Activated CD4-positive, alpha-beta T cell treated with anti-CD3 and anti-CD28 coated beads, Interleukin-2, amount 10 ng/mL, durations not matched to agents 7 days and 5 days (primary cell): ENCODE measurements around the gene SYVN1. TPM values are rescaled to one million over a fixed set of nuclear protein-coding genes. Genes with fewer than 3 reads are reported as not detected.

Experiments used
- CTCF ChIA-PET: fragments of 350-600 bp; sonication (Branson Sonifier 250); formaldehyde crosslinking; loops from one replicate; lab custom pipeline; 2021; ENCODE audit warnings: antibody characterized with exemption; lab: Charles Lee
- POLR2A ChIA-PET: fragments of 350-600 bp; sonication (Branson Sonifier 250); formaldehyde crosslinking; loops from one replicate; lab custom pipeline; 2021; ENCODE audit warnings: antibody characterized with exemption; lab: Charles Lee
- DNase-seq: peaks from one replicate; pipeline ENCODE4 v3.0.0-alpha.2; 2020
- H3K27ac Mint-ChIP-seq: one replicate; pipeline ENCODE4 v1.8.0; 2021; ENCODE audit warnings: mild to moderate bottlenecking, moderate library complexity, mixed read lengths
- H3K27me3 Mint-ChIP-seq: one replicate; pipeline ENCODE4 v1.8.0; 2021; ENCODE audit warnings: mixed read lengths
- H3K36me3 Mint-ChIP-seq: one replicate; pipeline ENCODE4 v1.8.0; 2021; ENCODE audit warnings: low read depth, mixed read lengths
- H3K4me1 Mint-ChIP-seq: one replicate; pipeline ENCODE4 v1.8.0; 2021; ENCODE audit warnings: mixed read lengths
- H3K4me3 Mint-ChIP-seq: one replicate; pipeline ENCODE4 v1.8.0; 2021; ENCODE audit warnings: mild to moderate bottlenecking, moderate library complexity, mixed read lengths
- H3K9me3 Mint-ChIP-seq: one replicate; pipeline ENCODE4 v1.8.0; 2021; ENCODE audit warnings: mixed read lengths
- total RNA-seq, 2 experiments: library from RNA; stranded (reverse); gene quantifications; one replicate each; pipeline ENCODE4 v1.2.3, GENCODE V29; 2021

SYVN1 gene
- total RNA-seq, 2 experiments from 2014 or later, result 40.5 to 42.2 TPM

DNA sequence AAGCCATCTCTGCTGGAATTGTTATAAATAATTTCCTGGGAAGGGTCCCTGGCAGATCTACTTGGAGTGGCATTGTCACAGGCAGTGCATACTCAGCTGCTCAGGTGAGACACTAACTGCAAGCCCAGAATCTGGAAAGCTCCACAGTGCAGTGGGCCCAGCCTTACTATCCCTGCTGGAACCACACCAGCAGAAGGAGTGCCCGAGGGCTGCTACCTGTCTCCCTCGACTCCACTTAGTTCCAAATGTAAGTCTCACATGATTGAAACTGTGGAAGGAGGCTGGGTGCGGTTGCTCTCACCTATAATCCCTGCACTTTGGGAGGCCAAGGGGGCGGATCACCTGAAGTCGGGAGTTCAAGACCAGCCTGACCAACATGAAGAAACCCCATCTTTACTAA, 14.3 kb upstream of the SYVN1 start:
- H3K27me3 Mint-ChIP-seq, result peaks cover 23% of the 10 kb centered on the region
- POLR2A ChIA-PET, result no interaction called here
- H3K9me3 Mint-ChIP-seq, result no peaks in the 10 kb centered on the region
- H3K4me3 Mint-ChIP-seq, result no peak overlapping the region
- H3K4me1 Mint-ChIP-seq, result peaks cover 18% of the 10 kb centered on the region
- no peaks in the 10 kb centered on the region for H3K36me3 Mint-ChIP-seq
- no peak overlapping the region for H3K27ac Mint-ChIP-seq
- DNase-seq, result no peak
- CTCF ChIA-PET, result interaction anchor here (0.8 to 2.7 kb wide), 3 partner anchors 13 to 209 kb away, joined by 4 to 12 read pairs (median 6); partner anchors contain the start of gene SYVN1

DNA sequence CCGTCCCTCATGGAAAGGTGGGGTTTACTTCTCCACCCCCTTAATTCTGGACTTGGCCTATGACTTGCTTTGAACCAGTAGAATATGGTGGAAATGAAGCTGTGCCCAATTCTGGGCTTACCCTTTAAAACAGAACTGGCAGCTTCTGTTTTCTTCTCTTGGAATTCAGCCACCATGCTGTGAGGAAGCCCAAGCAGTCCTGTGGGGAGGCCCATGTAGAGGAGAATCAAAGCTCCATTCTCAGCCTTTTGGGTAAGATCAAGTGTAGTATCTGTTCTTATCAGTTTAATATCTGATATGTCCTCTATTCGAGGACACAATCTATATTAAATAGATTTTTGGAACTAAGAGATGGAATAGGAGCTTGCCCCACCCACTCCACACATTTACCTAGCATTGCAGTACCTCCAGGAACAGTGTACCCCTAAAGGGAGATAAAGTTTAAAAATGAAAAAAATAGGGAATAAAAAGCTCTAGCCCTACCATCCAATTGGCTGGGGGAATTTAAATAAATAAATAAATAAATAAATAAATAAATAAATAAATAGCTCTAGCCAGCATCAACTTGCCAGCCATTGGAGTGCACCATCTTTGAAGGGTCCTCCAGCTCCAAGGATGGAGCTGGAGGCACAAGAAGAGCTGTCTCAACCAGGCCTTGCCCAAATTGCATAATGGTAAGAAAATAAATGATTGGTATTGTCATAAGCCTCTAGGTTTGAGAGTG, 13.2 kb upstream of the SYVN1 start:
- H3K9me3 Mint-ChIP-seq, result no peaks in the 10 kb centered on the region
- no peak overlapping the region for H3K4me3 Mint-ChIP-seq
- H3K36me3 Mint-ChIP-seq, result no peaks in the 10 kb centered on the region
- H3K4me1 Mint-ChIP-seq, result peaks cover 14% of the 10 kb centered on the region
- POLR2A ChIA-PET, result no interaction called here
- H3K27me3 Mint-ChIP-seq, result peaks cover 17% of the 10 kb centered on the region
- H3K27ac Mint-ChIP-seq, result no peak overlapping the region
- CTCF ChIA-PET, result interaction anchor here (0.6 to 2.7 kb wide), 3 partner anchors 12 to 294 kb away, joined by 5 to 12 read pairs (median 6); partner anchors contain the start of gene SYVN1
- DNase-seq, result no peak

DNA sequence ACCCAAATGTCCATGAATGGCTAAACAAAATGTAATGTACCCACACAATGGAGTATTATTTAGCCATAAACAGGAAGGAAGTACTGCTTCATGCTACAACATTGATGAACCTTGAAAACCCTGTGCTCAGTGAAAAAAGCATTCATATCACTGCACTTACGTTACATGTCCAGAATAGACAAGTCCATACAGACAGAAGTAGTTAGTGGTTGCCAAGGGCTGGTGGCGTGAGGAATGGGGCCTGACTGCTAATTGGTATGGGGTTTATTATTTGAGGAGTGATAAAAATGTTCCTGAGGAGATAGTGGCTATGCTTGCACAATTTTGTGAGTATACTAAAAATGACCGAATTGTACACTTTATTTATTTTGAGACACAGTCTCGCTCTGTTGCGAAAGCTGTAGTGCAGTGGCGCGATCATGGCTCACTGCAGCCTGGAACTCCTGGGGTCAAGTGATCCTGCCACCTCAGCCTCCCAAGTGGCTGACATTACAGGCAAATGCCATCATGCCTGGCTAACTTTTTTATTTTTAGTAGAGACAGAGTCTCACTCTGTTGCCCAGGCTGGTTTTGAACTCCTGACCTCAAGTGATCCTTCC, 7.7 kb upstream of the SYVN1 start:
- CTCF ChIA-PET, result no interaction called here

DNA sequence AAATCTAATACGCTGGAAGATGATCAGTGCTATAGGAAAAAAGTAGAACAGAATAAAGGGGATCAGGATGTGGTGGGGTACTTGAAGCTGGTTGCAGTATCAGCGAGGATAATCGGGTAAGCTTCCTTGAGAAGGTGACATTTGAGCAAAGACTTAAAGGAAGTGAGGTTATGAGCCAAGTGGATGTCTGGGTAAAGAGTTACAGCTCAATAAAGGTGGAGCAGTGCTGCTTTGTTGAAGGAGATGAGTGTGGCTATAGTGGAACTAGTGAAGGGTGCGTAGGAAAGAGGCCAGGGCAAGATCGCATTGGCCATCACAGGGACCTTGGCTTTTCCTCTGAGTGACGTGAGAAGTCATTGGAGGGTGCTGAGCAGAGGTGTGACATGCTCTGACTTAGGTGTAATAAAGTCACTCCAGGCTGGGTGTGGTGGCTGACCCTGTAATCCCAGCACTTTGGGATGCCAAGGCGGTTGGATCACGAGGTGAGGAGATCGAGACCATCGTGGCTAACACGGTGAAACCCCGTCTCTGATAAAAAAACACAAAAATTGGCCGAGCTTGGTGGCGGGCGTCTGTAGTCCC, 2.3 kb upstream of the SYVN1 start:
- Mint-ChIP-seq H3K27me3 (peaks cover 13% of the 10 kb centered on the region), H3K4me3 (peak overlapping the region; percentile 56), H3K27ac (peak overlapping the region; percentile 84), H3K36me3 (peaks cover 10% of the 10 kb centered on the region), H3K9me3 (no peaks in the 10 kb centered on the region), H3K4me1 (peaks cover 27% of the 10 kb centered on the region)
- ChIA-PET POLR2A (no interaction called here), CTCF (interaction anchor here (0.9 to 3.2 kb wide), 5 partner anchors 11 to 122 kb away, joined by 3 to 12 read pairs (median 4); partner anchors contain the start of genes ARL2 and ZNHIT2)
- DNase-seq, result no peak

More for the DNA sequence above, 7.7 kb upstream of the SYVN1 start:
- Mint-ChIP-seq H3K36me3 (no peaks in the 10 kb centered on the region), H3K4me1 (no peaks in the 10 kb centered on the region), H3K27ac (no peak overlapping the region), H3K9me3 (no peaks in the 10 kb centered on the region), H3K4me3 (no peak overlapping the region), H3K27me3 (peaks cover 31% of the 10 kb centered on the region)
- no peak for DNase-seq
- POLR2A ChIA-PET, result no interaction called here

DNA sequence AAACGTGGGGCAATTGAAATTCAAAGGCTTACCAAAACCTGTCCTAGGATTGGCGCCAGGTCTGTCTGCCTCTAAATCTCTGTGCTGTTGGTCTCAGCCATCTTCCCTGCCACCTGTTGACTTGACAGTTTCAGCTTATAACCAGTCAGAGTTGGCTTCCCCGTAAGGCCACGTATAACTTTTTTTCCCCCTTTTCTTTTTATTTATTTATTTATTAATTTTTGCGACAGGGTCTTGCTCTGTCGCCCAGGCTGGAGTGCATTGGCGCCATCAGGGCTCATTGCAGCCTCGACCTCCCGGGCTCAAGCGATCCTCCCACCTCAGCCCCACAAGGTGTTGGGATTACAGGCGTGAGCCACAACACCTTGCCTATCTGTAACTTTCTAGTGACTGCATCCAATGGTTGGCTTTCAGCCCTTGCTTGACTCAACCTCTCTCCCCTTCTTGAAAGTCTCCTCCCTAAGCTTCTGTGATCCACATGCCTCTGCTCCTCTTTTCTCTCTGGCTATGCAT, 1.4 kb upstream of the SYVN1 start:
- POLR2A ChIA-PET, result interaction anchor here (0.9 kb wide), 1 partner anchor 211 kb away, joined by 3 read pairs; the partner anchor contains the start of gene PPP2R5B
- no peak for DNase-seq
- Mint-ChIP-seq H3K27me3 (peaks cover 6% of the 10 kb centered on the region), H3K4me3 (peak overlapping the region; percentile 99), H3K36me3 (peaks cover 12% of the 10 kb centered on the region), H3K27ac (peak overlapping the region; percentile 99), H3K4me1 (peaks cover 27% of the 10 kb centered on the region), H3K9me3 (no peaks in the 10 kb centered on the region)
- CTCF ChIA-PET, result interaction anchor here (0.7 to 3.2 kb wide), 10 partner anchors 12 to 123 kb away, joined by 3 to 12 read pairs (median 3); partner anchors contain the start of genes ARL2 and ZNHIT2

DNA sequence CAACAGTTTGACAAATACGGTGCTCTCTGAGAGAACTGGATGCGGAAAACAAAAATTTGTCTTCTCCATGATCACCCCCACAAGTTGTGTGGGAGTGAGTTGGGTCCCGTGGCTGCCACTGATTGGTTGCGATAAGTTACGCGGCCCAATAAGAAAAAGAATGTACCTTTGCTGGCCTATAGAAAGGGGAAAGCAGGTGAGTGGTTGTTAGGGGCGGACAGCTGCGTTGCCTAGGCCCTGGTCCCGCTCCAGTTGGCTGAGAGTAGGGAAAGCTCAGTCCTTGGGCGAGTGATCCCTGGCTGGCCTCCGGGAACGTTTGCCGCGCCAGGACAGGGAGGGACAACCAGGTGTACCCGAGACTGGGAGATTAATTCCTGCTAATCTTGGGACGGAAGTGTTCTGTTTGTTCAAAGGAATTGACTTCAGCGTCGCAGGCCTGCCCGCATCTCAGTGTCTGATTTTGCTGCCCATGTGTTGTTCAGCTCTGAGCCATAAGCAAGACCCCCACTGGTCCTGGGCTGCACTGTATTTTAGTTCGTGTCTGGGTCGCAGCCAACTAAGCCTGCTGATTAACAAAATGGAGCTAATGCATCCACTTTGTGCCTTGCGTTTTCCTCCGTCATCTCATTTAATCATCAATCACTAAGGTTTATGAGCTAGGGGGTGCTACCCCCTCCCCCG, 773 bp upstream of the SYVN1 start:
- ChIA-PET POLR2A (interaction anchor here (0.6 to 1.1 kb wide), 3 partner anchors 13 to 322 kb away, joined by 3 to 5 read pairs (median 4); partner anchors contain the start of genes FAU, MRPL49 and PPP2R5B), CTCF (interaction anchor here (0.6 to 3.2 kb wide), 11 partner anchors 13 to 1088 kb away, joined by 3 to 12 read pairs (median 3); partner anchors contain the start of gene ARL2)
- no peaks in the 10 kb centered on the region for H3K9me3 Mint-ChIP-seq
- peak overlapping the region; percentile 99 for H3K4me3 Mint-ChIP-seq
- peaks cover 3% of the 10 kb centered on the region for H3K27me3 Mint-ChIP-seq
- DNase-seq, result peak; percentile 91
- peak overlapping the region; percentile 99 for H3K27ac Mint-ChIP-seq
- H3K36me3 Mint-ChIP-seq, result peaks cover 14% of the 10 kb centered on the region
- peaks cover 27% of the 10 kb centered on the region for H3K4me1 Mint-ChIP-seq

DNA sequence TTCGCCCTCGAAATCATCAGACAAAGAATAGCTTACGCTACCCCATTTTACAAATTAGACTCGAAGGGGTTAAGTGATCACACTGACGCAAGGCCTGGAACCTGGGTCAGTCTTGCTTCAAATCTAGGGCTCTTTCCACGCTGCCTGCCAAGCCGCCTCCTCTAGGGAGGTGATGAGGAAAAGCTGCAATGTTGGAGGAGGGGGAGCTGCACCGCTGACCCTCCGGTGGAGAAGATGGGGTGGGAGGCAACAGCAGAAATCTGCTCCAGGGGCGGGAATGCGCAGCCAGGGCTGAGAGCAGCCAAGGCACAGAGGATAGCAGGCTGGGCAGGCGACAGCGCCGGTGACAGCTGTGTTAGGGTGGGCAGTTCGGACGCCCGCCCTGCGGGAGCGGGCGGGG, 595 bp downstream of the SYVN1 start:
- H3K9me3 Mint-ChIP-seq, result no peaks in the 10 kb centered on the region
- ChIA-PET CTCF (interaction anchor here (0.8 kb wide), 1 partner anchor 13 kb away, joined by 3 read pairs; no protein-coding TSS in a partner anchor), POLR2A (no interaction called here)
- peak overlapping the region; percentile 99 for H3K4me3 Mint-ChIP-seq
- H3K36me3 Mint-ChIP-seq, result peaks cover 14% of the 10 kb centered on the region
- peak overlapping the region; percentile 99 for H3K27ac Mint-ChIP-seq
- H3K4me1 Mint-ChIP-seq, result peaks cover 27% of the 10 kb centered on the region
- DNase-seq, result no peak
- no peaks in the 10 kb centered on the region for H3K27me3 Mint-ChIP-seq

DNA sequence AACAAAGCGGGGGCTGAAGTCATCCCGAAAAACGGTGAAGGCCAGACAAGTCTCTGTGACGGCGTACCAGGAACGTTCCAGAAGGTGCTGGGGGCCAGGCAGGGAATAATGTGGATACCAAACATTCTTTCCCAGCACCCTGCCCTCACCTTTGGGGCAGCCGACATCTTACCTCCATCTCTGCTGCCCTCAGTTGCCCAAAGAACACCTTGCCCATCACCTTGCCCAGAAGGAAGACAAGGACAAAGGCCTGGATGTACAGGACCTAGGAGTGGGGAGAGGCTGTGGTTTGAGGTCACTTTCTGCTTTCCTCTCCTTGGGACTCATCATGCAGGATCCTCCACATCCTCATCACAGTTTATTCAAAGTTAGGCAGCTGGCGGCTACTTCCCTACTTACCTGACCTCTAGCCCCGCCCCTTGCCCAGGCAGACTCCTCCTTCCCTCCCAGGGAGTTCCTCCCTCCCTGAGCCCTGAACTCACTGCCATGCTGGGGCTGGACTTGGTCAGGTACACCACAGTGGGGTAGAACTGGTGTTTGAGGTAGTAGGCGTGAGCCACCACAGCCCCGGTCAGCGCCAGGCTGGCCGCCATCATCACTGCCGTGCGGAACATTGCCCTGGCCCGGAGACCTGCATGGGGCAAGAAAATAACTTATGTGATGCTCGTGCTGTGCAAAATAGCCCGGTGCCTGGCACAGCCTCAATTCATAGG, 1.2 kb downstream of the SYVN1 start:
- ChIA-PET POLR2A (no interaction called here), CTCF (interaction anchor here (0.8 kb wide), 1 partner anchor 12 kb away, joined by 3 read pairs; no protein-coding TSS in a partner anchor)
- DNase-seq, result peak; percentile 70
- Mint-ChIP-seq H3K4me3 (peak overlapping the region; percentile 99), H3K36me3 (peaks cover 14% of the 10 kb centered on the region), H3K27me3 (no peaks in the 10 kb centered on the region), H3K9me3 (no peaks in the 10 kb centered on the region), H3K4me1 (peaks cover 27% of the 10 kb centered on the region), H3K27ac (peak overlapping the region; percentile 99)

DNA sequence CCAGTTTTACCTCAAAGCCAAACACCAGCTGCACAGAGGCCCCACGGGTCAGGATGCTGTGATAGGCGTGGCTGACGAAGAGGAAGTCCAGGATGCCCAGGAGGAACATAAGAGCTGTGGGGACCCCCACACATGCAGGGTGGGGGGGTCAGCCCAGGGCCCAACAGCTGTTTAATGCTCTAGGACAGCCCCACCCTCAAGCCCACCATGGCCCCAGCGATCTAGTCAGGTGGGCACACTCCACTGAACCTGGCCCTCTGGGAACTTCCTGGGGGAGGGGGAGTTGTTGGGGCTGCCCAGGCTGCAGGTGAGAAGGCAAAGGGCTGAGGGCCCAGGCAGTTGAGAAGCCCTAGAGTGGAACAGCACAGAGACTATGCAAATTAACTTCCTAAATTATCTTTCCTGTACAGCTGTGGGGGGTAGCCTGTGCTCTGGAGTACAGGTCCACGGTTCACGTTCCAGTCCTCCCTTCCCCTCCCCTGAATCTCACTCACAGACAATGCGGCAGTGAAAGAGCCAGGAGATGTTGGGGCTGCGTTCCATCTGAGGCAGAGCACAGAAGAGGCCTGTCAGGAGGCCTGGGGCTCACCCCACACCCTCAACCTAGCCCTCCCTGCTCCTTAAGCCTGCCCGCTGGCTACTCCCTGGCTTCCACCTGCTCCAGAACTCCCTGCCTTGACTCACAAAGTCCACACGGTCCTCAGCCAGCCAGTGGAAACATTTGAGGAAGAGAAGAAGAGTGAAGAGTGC, 1.9 kb downstream of the SYVN1 start:
- Mint-ChIP-seq H3K27me3 (no peaks in the 10 kb centered on the region), H3K27ac (peak overlapping the region; percentile 99), H3K4me3 (peak overlapping the region; percentile 99), H3K4me1 (peaks cover 27% of the 10 kb centered on the region), H3K9me3 (no peaks in the 10 kb centered on the region), H3K36me3 (peaks cover 14% of the 10 kb centered on the region)
- no peak for DNase-seq
- CTCF ChIA-PET, result interaction anchor here (0.7 to 2.1 kb wide), 4 partner anchors 10 to 98 kb away, joined by 3 to 7 read pairs (median 4); partner anchors contain the start of genes FAU, MRPL49 and ZNHIT2
- POLR2A ChIA-PET, result no interaction called here

DNA sequence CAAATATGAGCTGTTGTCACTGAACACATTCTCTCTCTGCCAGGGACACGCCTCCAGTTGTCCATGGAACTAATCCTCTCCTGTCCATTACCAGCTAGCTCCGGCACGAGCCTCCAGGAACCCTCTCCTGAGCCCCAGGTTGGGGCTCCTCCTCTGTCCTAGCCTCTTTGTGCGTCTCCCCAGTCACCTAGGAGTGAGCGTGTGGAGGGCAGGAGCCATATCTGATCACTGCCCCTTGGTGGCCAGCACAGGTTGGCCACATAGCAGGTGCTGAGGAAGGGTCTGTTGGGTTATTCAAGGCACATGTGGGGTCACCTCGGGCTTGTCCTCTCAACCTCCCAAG, 2.5 kb downstream of the SYVN1 start:
- POLR2A ChIA-PET, result interaction anchor here (0.6 kb wide), 1 partner anchor 10 kb away, joined by 4 read pairs; the partner anchor contains the start of genes FAU and MRPL49
- Mint-ChIP-seq H3K4me3 (peak overlapping the region; percentile 25), H3K27me3 (no peaks in the 10 kb centered on the region), H3K27ac (no peak overlapping the region), H3K9me3 (no peaks in the 10 kb centered on the region), H3K36me3 (peaks cover 16% of the 10 kb centered on the region), H3K4me1 (peaks cover 27% of the 10 kb centered on the region)
- CTCF ChIA-PET, result interaction anchor here (0.7 to 2.1 kb wide), 5 partner anchors 10 to 99 kb away, joined by 3 to 7 read pairs (median 3); partner anchors contain the start of genes FAU, MRPL49 and ZNHIT2
- DNase-seq, result no peak

DNA sequence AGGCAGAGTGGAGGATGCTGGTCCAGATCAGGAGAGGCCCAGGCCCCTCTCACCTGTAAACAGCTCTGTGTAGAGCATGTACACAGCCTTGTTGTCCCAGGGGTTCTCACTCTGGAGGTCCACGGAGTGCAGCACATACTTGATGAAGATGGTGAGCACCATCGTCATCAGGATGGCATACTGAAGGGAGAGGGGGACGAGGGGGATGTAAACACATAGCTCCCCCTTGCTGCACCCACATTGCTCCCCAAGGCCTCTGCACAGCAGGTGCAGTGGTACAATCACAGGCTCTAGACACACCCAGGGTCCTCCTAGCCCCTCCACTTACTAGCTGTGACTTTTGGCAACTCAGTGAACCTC, 2.9 kb downstream of the SYVN1 start:
- H3K4me1 Mint-ChIP-seq, result peaks cover 23% of the 10 kb centered on the region
- CTCF ChIA-PET, result interaction anchor here (0.7 to 2.1 kb wide), 5 partner anchors 9 to 99 kb away, joined by 3 to 7 read pairs (median 3); partner anchors contain the start of genes FAU, MRPL49 and ZNHIT2
- H3K9me3 Mint-ChIP-seq, result no peaks in the 10 kb centered on the region

More for the DNA sequence above, 2.9 kb downstream of the SYVN1 start:
- DNase-seq, result no peak
- peaks cover 21% of the 10 kb centered on the region for H3K36me3 Mint-ChIP-seq
- no peak overlapping the region for H3K27ac Mint-ChIP-seq
- no peaks in the 10 kb centered on the region for H3K27me3 Mint-ChIP-seq
- POLR2A ChIA-PET, result interaction anchor here (0.6 kb wide), 1 partner anchor 10 kb away, joined by 4 read pairs; the partner anchor contains the start of genes FAU and MRPL49
- H3K4me3 Mint-ChIP-seq, result no peak overlapping the region
